ENCODE data around the gene CEP57.
"Not testable (repeated sequence)": the region's sequence is repeated elsewhere in the genome, so short reads cannot be mapped to it uniquely, and the experiment has no call there.

The CEP57 gene

DNA sequence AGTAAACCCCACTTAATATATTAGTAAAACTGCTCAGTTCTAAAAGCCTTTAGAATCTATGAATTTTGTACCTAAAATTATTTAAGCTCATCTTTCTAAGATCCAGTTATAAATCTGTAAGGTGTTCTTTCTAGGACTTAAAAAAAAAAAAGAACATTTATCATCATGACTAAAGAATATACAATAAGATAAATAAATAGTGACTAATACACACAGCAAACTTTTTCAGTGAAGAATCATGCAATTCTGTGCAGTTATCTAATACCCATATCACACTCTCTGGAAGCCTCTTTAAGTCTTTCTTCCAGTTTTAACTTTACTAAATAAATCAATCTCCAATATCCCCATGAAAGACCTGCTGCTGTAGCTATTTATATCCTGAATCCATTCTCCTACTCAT, 59.8 kb downstream of the CEP57 start:
- DNase-seq (ENCODE audit: extremely low spot score, insufficient read length, low read depth): no peak
- no peak for FAIRE-seq

DNA sequence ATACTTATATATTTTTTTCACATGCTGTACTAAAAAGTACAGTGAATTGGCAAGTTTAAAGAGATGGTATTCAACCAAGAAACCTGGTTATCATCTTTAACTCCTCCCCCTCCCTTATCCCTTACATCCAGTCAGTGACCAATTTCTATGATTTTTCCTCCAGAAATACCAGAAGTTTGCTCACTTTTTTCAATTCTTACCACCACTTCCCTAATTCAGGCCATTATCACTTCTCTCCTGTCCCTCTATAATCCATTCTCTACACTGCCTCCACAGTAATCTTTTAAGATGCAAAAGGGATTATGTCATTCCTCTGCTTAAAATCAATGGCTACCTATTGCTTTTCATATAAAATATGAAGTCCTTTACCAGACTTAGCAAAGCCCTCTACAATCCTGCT, 62.8 kb downstream of the CEP57 start:
- FAIRE-seq: no peak
- DNase-seq (ENCODE audit: extremely low spot score, insufficient read length, low read depth): no peak

DNA sequence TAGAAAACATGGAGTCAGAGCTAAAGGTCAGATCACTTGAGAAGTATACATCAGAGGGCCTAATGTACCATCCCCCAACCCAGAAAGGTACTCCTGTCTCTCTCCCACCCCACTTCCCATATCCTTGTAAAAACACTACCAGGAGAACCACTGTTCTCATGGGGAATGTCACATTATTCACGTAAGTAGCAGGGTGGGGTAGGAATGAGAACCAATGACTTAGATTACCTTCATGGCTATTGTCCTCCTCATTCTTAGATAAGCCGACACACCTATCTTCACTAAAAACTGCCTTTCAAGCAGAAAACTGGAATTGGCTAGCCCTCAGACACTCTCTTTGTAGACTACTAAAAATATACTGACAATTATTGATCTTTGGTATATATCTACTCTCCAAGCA, 63.6 kb downstream of the CEP57 start:
- no peak for FAIRE-seq
- no peak for DNase-seq (ENCODE audit: extremely low spot score, insufficient read length, low read depth)

DNA sequence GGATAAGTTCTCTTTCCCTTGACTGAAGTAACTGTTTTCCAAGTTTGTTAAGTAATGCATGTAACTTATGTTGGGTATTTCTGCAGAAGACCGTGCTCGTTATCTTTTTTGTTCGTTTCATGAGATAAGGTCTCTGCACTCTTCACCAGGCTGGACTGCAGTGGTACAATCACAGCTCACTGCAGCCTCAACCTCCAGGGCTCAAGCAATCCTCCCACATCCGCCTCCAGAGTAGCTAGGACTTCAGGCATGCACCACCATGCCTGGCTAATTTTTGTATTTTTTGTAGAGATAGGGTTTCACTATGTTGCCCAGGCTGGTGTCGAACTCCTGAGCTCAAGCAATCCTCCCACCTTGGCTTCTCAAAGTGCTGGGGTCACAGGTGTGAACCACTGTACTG, 64.1 kb downstream of the CEP57 start:
- DNase-seq (ENCODE audit: extremely low spot score, insufficient read length, low read depth); FAIRE-seq: not testable (repeated sequence)

DNA sequence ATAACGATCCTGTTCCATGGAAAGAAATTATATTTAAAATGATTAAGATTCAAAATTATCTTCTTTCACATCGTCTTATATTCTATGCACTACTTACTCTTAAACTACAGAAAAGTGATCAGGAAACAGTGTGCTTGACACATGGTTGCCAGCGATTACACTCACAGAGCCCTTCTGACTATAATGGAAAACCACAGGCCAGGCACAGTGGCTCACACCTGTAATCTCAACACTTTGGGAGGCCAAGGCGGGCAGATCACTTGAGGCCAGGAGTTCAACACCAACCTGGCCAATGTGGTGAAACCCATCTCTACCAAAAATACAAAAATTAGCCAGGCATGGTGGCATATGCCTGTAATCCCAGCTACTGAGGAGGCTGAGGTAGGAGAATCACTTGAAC, 69.7 kb downstream of the CEP57 start:
- FAIRE-seq; DNase-seq (ENCODE audit: extremely low spot score, insufficient read length, low read depth): not testable (repeated sequence)

DNA sequence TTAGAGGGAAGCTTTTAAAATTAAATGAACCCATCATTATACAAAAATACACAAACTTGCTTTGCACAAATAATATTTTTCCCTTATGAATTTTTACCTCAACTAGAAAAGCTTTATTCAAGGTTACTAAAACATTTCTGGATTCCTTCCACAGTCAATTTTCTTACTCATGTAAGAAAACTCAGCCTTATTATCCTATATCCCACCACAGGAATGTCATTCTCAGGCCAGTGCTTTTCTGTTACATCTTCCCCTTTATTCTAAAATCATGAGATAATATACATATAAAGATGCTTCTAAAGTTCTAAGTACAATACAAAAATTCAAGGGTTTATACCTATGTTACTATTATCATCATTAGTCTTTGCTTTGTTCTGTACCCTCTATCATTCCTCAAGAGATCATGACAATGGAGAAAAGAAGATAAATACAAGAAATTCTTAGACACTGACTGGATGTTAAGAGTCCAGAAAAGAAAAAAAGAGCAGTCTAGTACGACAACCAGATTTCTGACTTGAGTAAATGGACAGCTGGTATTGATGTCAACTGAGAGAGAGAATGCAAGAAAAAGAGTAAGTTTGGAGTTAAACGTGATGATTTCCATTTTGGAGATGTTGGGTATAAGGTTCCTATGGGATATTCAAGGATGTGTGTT, 73.3 kb downstream of the CEP57 start:
- no peak for DNase-seq (ENCODE audit: extremely low spot score, insufficient read length, low read depth)
- no peak for FAIRE-seq

DNA sequence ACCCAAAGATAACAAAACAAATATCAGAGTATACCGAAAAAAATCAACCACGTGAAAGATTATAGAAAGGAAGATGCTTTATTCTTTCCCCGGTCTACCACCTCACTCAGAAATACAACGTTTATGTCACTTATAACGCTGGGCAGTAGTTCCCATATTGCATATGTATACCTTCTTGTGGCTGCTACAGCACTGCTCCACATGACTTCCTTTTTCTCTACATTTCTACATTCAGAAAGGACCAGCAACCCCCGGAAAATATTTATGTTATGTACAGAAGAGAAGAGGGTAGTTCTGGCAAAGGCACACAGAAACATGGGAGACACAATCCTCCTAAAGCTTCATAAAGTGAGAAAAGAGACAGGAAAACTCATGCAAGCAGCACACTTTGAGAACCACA, 76.8 kb downstream of the CEP57 start:
- FAIRE-seq (no peak), DNase-seq (ENCODE audit: extremely low spot score, insufficient read length, low read depth) (no peak)

DNA sequence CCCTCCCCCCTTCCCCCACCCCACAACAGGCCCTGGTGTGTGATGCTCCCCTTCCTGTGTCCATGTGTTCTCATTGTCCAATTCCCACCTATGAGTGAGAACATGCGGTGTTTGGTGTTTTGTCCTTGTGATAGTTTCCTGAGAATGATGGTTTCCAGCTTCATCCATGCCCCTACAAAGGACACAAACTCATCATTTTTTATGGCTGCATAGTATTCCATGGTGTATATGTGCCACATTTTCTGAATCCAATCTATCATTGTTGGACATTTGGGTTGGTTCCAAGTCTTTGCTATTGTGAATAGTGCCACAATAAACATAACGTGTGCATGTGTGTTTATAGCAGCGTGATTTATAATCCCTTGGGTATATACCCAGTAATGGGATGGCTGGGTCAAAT, 80.6 kb downstream of the CEP57 start:
- FAIRE-seq: not testable (repeated sequence)

DNA sequence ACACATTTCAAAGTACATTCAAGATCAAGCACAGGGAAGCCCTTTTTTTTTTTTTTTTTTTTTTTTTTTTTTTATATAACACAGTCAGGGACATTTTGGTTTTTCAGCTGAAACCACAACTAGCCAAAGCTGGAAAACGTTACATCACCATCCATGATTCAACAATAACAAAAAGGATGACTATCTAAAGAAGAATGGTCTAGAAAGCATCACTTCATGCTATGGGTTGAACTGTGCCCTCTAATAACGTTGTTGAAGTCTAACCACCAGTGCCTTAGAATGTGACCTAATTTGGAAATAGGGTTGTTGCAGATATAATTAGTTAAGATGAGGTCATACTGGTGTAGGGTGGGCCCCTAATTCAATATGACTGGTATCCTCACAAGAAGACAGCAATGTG, 87.0 kb downstream of the CEP57 start:
- no peak for DNase-seq (ENCODE audit: extremely low spot score, insufficient read length, low read depth)
- no peak for FAIRE-seq

More for the DNA sequence above, 80.6 kb downstream of the CEP57 start:
- DNase-seq (ENCODE audit: extremely low spot score, insufficient read length, low read depth): not testable (repeated sequence)
